HEK293T (cell line): Measurements from ENCODE around the gene AGAP3.

Experiments
- CTCF ChIA-PET: fragments of 350-600 bp; formaldehyde crosslinking; extraction: SDS; loops from one replicate; lab custom pipeline; 2021; ENCODE audit warnings: antibody characterized with exemption, inconsistent platforms; lab: Yijun Ruan, JAX
- POLR2A ChIA-PET: fragments of 350-600 bp; formaldehyde crosslinking; extraction: SDS; loops from one replicate; lab custom pipeline; 2020; ENCODE audit warnings: antibody characterized with exemption, inconsistent platforms; lab: Yijun Ruan, JAX
- DNase-seq: peaks from one replicate; pipeline ENCODE4 v3.0.0; 2012; ENCODE audit warnings: mixed read lengths; ENCODE audit errors: extremely low spot score
- ARNT ChIP-seq: fragments of 450-650 bp; IDR thresholded peaks from 2 replicates; pipeline ENCODE4 v1.6.1; 2017; ENCODE audit warnings: mild to moderate bottlenecking
- BHLHE40 ChIP-seq: fragments of 450-650 bp; IDR thresholded peaks from 2 replicates; pipeline ENCODE4 v1.6.1; 2016; ENCODE audit warnings: mild to moderate bottlenecking, moderate library complexity, borderline replicate concordance
- CTBP1 ChIP-seq: fragments of 450-650 bp; IDR thresholded peaks from 2 replicates; pipeline ENCODE4 v1.6.1; 2016; ENCODE audit warnings: borderline replicate concordance
- ELF4 ChIP-seq: fragments of 450-650 bp; IDR thresholded peaks from 2 replicates; pipeline ENCODE4 v1.6.1; 2017; ENCODE audit warnings: antibody characterized with exemption
- FOXA1 ChIP-seq: fragments of 450-650 bp; IDR thresholded peaks from 2 replicates; pipeline ENCODE4 v1.6.1; 2016; ENCODE audit warnings: mild to moderate bottlenecking
- FOXK2 ChIP-seq: fragments of 450-650 bp; IDR thresholded peaks from 2 replicates; pipeline ENCODE4 v1.6.1; 2016; ENCODE audit warnings: mild to moderate bottlenecking
- FOXM1 ChIP-seq: fragments of 450-650 bp; IDR thresholded peaks from 2 replicates; pipeline ENCODE4 v1.6.1; 2017; ENCODE audit warnings: mild to moderate bottlenecking, borderline replicate concordance
- HDGF ChIP-seq: fragments of 450-650 bp; IDR thresholded peaks from 2 replicates; pipeline ENCODE4 v1.6.1; 2017; ENCODE audit warnings: antibody characterized with exemption, borderline replicate concordance
- L3MBTL2 ChIP-seq: fragments of 450-650 bp; conservative IDR thresholded peaks from 2 replicates; pipeline ENCODE4 v1.6.1; 2016; ENCODE audit warnings: mild to moderate bottlenecking
- LEF1 ChIP-seq: fragments of 450-650 bp; IDR thresholded peaks from 2 replicates; pipeline ENCODE4 v1.6.1; 2017; ENCODE audit warnings: mild to moderate bottlenecking, borderline replicate concordance
- NFRKB ChIP-seq: fragments of 450-650 bp; IDR thresholded peaks from 2 replicates; pipeline ENCODE4 v1.6.1; 2016; ENCODE audit warnings: mild to moderate bottlenecking, moderate library complexity
- PKNOX1 ChIP-seq: fragments of 450-650 bp; IDR thresholded peaks from 2 replicates; pipeline ENCODE4 v1.6.1; 2016
- SP1 ChIP-seq: fragments of 450-650 bp; IDR thresholded peaks from 2 replicates; pipeline ENCODE4 v1.6.1; 2017
- SUZ12 ChIP-seq: fragments of 450-650 bp; IDR thresholded peaks from 2 replicates; pipeline ENCODE4 v1.6.1; 2016; ENCODE audit warnings: mild to moderate bottlenecking
- TARDBP ChIP-seq: fragments of 450-650 bp; IDR thresholded peaks from 2 replicates; pipeline ENCODE4 v1.6.1; 2016
- ZNF384 ChIP-seq: fragments of 450-650 bp; IDR thresholded peaks from 2 replicates; pipeline ENCODE4 v1.6.1; 2016

The AGAP3 gene

GRCh38 chr7:151174246-151175046, 88.2 kb downstream of the AGAP3 start:
- TF ChIP-seq FOXA1 = no peak
- no peak for TF ChIP-seq HDGF
- TF ChIP-seq FOXM1 = no peak
- no peak for TF ChIP-seq TARDBP
- no peak for TF ChIP-seq L3MBTL2
- DNase-seq = no peak
- CTCF ChIA-PET = interaction anchor here (0.8 kb wide), 1 partner anchor 9 kb away, joined by 3 read pairs; no protein-coding TSS in a partner anchor
- POLR2A ChIA-PET = no interaction called here

DNA sequence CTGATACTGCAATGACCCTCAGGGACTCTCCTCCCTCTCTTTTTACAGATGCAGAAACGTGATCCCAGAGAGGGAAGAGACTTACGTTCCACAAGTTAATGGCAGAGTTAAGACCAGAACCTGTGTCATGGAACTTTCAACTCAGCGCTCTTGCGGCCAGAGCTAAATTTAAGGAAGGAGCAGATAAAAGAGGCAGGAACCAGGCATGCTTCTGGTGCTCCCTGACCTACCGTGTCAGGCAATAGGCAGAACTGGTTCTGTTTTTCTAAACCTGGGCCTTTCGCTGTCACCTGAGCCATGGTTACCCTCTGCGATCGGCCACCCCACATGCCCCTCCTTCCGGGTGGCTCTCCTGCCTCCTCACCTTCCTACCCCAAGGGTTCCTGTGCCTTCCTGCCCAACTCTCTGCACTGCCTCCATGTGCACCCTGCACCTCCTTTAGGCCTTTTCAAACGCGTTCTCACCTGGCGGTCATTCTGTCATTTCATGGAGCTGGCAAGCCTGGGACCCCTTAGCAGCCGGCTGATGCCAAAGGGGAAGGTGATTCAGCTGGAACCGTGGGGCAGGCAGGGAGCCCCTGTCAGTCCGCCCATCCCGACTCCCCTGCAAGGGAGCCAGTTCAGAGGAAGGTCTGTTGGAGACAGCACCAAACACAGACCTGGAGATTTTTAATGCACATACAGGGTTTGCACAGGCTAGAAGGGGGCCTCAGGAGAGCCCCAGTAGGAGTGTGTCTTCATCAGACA, 88.9 kb downstream of the AGAP3 start:
- no peak for TF ChIP-seq FOXA1
- TF ChIP-seq NFRKB = no peak
- TF ChIP-seq L3MBTL2 = no peak
- TF ChIP-seq LEF1 = no peak
- TF ChIP-seq TARDBP = no peak
- TF ChIP-seq PKNOX1 = no peak
- no peak for TF ChIP-seq FOXM1
- TF ChIP-seq SUZ12 = no peak
- no peak for TF ChIP-seq ELF4
- TF ChIP-seq SP1 = no peak
- no peak for TF ChIP-seq ARNT
- no peak for TF ChIP-seq ZNF384
- no peak for TF ChIP-seq FOXK2
- no peak for TF ChIP-seq BHLHE40
- no peak for DNase-seq
- ChIA-PET CTCF (interaction anchor here (0.8 kb wide), 1 partner anchor 8 kb away, joined by 3 read pairs; no protein-coding TSS in a partner anchor), POLR2A (no interaction called here)

DNA sequence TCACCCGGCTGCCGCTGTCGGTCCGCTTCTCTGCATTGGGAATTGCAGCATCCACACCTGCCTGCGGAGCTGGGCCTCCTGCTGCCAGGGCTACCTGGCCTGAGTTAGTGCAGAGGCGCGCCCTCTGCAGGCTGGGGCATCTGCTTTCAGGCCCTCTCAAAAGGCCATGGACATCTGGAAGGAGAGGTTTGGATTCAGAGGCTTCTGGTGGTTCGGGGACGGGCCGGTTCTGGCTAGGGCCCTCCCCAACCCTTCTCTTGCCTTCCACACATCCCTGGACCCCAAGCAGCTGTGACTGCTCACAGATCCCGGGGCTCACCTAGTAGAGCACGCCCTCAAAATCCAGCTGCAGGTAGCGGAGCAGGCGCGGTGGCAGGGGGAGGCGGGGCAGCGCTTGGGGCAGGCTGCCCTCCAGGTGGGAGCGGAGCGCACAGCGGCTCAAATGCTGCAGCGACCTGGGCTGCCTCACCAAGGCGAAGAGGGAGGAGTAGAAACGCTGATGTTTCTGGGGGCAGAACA, 89.6 kb downstream of the AGAP3 start:
- no peak for TF ChIP-seq FOXA1
- TF ChIP-seq CTBP1 = no peak
- no peak for TF ChIP-seq TARDBP
- no peak for TF ChIP-seq NFRKB
- no peak for TF ChIP-seq ZNF384
- TF ChIP-seq SP1 = no peak
- no peak for TF ChIP-seq L3MBTL2
- no peak for TF ChIP-seq BHLHE40
- no peak for TF ChIP-seq ARNT
- no peak for TF ChIP-seq LEF1
- TF ChIP-seq FOXM1 = no peak
- TF ChIP-seq PKNOX1 = no peak
- no peak for TF ChIP-seq ELF4
- TF ChIP-seq FOXK2 = no peak
- TF ChIP-seq HDGF = no peak
- no peak for TF ChIP-seq SUZ12
- CTCF ChIA-PET = interaction anchor here (1.4 kb wide), 1 partner anchor 10 kb away, joined by 3 read pairs; no protein-coding TSS in a partner anchor
- POLR2A ChIA-PET = no interaction called here
- no peak for DNase-seq

DNA sequence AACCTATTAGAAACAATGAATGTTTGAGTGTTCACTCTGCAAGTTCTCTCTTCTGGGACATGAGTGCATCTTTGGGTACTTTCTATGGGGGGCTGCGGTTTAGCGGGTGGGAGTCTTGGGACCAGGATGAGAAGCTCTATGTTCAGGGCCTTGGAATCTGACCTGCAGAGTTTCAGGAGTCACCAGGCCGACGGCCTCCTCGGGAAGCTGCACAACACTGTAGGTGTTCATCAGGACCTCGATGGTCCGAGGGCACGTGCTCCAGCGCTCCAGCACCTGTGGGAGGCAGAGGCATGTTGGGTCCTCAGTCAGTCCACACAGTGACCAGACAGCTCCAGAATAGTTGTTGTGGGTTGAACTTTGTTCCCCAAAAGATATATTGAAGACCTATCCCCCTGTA, 90.1 kb downstream of the AGAP3 start:
- TF ChIP-seq BHLHE40 (no peak), ARNT (no peak), FOXK2 (no peak), HDGF (no peak), ZNF384 (no peak), FOXM1 (no peak), FOXA1 (no peak), TARDBP (no peak), CTBP1 (no peak), NFRKB (no peak), L3MBTL2 (no peak), LEF1 (no peak), SUZ12 (no peak), PKNOX1 (no peak), ELF4 (no peak), SP1 (no peak)
- CTCF ChIA-PET = interaction anchor here (0.6 to 1.4 kb wide), 4 partner anchors 9 to 53 kb away, joined by 3 read pairs; partner anchors contain the start of gene GBX1

GRCh38 chr7:151177310-151177709, 91.0 kb downstream of the AGAP3 start:
- POLR2A ChIA-PET = no interaction called here
- TF ChIP-seq HDGF (no peak), ZNF384 (no peak), PKNOX1 (no peak)
- CTCF ChIA-PET = interaction anchor here (0.9 to 1.4 kb wide), 4 partner anchors 9 to 54 kb away, joined by 3 read pairs; partner anchors contain the start of gene GBX1

More for the DNA sequence above, 90.1 kb downstream of the AGAP3 start:
- POLR2A ChIA-PET = no interaction called here
- no peak for DNase-seq

More at GRCh38 chr7:151177310-151177709, 91.0 kb downstream of the AGAP3 start:
- no peak for DNase-seq
